NOMO-1 treated with DMSO at 0.1 percent for 48 hours (cell line): ENCODE measurements around the gene VARS1.

Experiments
- DNase-seq: peaks from one replicate; lab custom pipeline; 2025; ENCODE audit not compliant: unreplicated experiment; lab: John Stamatoyannopoulos, UW

The VARS1 gene

DNA sequence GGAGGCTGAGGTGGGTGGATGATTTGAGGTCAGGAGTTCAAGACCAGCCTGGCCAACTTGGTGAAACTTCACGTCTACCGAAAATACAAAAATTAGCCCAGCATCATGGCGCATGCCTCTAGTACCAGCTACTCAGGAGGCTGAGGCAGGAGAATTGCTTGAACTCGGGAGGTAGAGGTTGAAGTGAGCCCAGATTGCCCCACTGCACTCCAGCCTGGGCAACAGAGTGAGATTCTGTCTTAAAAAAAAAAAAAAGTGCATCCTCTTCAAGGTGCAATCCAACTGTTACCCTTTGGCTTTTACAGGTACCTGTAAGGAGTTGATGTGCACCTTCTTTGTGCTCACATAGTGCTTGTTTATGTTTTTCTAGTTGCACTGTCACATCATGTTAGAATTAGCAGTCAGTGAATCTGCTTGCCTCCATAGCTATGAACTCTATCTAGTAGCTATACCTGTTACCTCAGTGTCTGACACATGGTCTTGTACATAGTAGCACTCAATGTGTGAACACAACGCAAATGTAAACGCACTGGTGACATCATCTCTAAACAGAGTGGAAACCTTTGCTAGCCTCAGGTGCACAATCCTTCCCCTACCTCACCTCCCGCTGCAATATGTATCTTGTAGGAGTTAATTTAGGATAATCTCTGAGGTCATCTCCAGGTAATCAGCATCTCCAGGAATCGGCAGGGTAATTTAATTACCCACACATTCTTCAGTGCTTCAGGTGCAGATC, 46.1 kb downstream of the VARS1 start:
- DNase-seq, result no peak
